Measurements from ENCODE around the gene MBLAC2.

GRCh38 chr5:90480699-90481098, 6.1 kb upstream of the MBLAC2 start:
- TF ChIP-seq ZFX (IDR thresholded peaks at IDR 0.05): no peak
- TF ChIP-seq CTCF (conservative IDR thresholded peaks at IDR 0.05): no peak

All from C4-2B (cell line).